Type B pancreatic cell (in vitro differentiated cells): ENCODE data around the gene PDZD4. TPM values are rescaled to one million over a fixed set of nuclear protein-coding genes. Genes with fewer than 3 reads are reported as not detected.
"Not testable (repeated sequence)": the region's sequence is repeated elsewhere in the genome, so short reads cannot be mapped to it uniquely, and the experiment has no call there.

Experiments
- DNase-seq: peaks from one replicate; pipeline ENCODE4 v3.0.0; 2021; ENCODE audit warnings: mixed read lengths; ENCODE audit not compliant: unreplicated experiment; ENCODE audit errors: extremely low spot score
- H3K27ac Mint-ChIP-seq: 2 replicates; pipeline ENCODE4 v1.8.0; 2021; ENCODE audit warnings: mild to moderate bottlenecking, mixed read lengths
- H3K27me3 Mint-ChIP-seq: 2 replicates; pipeline ENCODE4 v1.8.0; 2021; ENCODE audit warnings: mixed read lengths
- H3K36me3 Mint-ChIP-seq: 2 replicates; pipeline ENCODE4 v1.8.0; 2021; ENCODE audit warnings: mixed read lengths
- H3K4me1 Mint-ChIP-seq: one replicate; pipeline ENCODE4 v1.8.0; 2021; ENCODE audit warnings: mixed read lengths; ENCODE audit not compliant: unreplicated experiment
- H3K4me3 Mint-ChIP-seq: 2 replicates; pipeline ENCODE4 v1.8.0; 2021; ENCODE audit warnings: mild to moderate bottlenecking, mixed read lengths
- H3K9me3 Mint-ChIP-seq: 2 replicates; pipeline ENCODE4 v1.8.0; 2021; ENCODE audit warnings: mixed read lengths
- total RNA-seq: library from RNA; stranded (reverse); gene quantifications from 2 replicates; pipeline ENCODE4 v1.2.1, GENCODE V29; 2021; ENCODE audit warnings: low replicate concordance
- TF ChIP-seq, protein P1 (sequence below): fragments of 200-600 bp; sonication (generic); conservative IDR thresholded peaks from 2 replicates; pipeline ENCODE4 v1.5.0; 2021; ENCODE audit warnings: antibody characterized with exemption, mild to moderate bottlenecking

The PDZD4 gene
- total RNA-seq, 1 donor from 2014 or later: 23.9 TPM

DNA sequence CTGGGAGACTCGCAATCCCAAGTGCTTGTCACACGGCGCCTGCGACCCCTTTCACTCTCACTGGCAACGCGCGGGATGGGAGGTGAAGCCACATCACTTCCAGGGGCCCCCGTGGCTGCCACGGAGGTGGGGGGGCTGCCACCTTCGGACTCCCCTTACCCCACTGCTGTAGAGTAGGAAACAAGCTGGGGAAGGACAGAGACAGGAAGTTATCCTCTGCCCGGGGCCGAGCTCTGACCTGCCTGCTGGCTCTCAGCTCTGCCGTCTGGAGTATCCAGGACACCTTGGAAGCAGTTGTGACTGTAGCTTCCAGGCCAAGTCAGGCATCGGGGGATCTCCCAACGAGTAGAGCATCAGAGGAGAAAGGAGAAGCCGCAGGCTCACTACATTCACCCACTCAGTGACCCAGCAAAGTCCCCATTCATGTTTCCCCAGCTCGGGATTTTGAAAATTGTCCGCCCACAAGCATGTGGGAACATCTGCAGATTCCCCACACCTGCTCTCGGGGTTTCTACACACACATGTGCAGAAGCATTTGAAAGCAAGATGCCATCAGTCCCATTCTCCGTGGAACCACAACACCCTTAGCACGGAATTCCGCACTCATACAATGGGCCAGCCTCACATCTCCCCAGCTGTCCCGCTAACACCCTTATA is 10.8 kb downstream of the PDZD4 start:
- DNase-seq: no peak
- H3K4me1 Mint-ChIP-seq: no peaks in the 10 kb centered on the region
- H3K27ac Mint-ChIP-seq: peak overlapping the region; percentile 13
- H3K36me3 Mint-ChIP-seq: no peaks in the 10 kb centered on the region
- peaks cover 7% of the 10 kb centered on the region for H3K9me3 Mint-ChIP-seq
- TF ChIP-seq, protein P1, sequence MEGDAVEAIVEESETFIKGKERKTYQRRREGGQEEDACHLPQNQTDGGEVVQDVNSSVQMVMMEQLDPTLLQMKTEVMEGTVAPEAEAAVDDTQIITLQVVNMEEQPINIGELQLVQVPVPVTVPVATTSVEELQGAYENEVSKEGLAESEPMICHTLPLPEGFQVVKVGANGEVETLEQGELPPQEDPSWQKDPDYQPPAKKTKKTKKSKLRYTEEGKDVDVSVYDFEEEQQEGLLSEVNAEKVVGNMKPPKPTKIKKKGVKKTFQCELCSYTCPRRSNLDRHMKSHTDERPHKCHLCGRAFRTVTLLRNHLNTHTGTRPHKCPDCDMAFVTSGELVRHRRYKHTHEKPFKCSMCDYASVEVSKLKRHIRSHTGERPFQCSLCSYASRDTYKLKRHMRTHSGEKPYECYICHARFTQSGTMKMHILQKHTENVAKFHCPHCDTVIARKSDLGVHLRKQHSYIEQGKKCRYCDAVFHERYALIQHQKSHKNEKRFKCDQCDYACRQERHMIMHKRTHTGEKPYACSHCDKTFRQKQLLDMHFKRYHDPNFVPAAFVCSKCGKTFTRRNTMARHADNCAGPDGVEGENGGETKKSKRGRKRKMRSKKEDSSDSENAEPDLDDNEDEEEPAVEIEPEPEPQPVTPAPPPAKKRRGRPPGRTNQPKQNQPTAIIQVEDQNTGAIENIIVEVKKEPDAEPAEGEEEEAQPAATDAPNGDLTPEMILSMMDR: no peak
- no peaks in the 10 kb centered on the region for H3K27me3 Mint-ChIP-seq
- peak overlapping the region; percentile 65 for H3K4me3 Mint-ChIP-seq

DNA sequence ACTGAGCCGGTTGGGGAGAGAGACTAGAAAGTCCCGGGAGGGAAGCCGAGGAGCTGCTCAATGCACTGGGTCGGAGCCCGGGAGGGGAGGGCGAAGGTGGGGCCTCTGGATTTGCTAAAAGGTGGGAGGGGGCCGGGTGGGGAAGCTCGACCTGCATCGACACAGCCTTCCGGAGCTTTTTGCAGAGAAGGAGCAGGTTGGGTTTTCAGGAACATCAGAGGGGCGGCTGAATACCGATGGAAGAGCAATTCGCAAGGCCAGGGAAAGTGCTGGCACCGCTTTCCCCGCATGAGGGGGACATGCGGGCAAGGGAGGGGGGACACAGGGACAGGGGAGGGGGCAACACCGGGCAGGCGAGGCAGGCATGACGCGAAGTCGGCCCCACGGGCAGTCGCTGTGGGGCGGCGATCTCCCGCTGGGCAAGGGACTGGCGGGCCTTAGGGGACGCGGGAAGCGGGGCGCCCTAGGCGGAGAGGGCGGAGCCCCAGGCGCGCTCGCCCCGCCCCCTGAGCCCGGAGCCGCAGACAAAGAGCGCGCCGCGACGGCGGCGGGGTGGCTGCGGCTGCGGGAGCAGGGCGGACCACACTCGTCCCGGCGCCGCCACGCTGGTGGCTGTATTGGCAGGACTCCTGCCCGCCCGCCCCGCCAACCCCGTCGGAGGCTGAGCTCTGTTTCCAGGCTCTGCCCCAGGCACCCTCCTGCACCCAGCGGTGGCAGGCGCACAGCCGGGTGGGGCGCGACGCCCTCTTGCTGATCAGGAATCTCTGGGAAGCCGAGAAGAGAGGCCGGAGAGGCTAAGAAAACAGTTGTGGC is 11.6 kb downstream of the PDZD4 start:
- peaks cover 7% of the 10 kb centered on the region for H3K9me3 Mint-ChIP-seq
- H3K27ac Mint-ChIP-seq: peak overlapping the region; percentile 13
- H3K36me3 Mint-ChIP-seq: no peaks in the 10 kb centered on the region
- DNase-seq: peak; percentile 73
- H3K4me3 Mint-ChIP-seq: peak overlapping the region; percentile 65
- TF ChIP-seq, protein P1: no peak
- H3K4me1 Mint-ChIP-seq: no peaks in the 10 kb centered on the region
- H3K27me3 Mint-ChIP-seq: no peaks in the 10 kb centered on the region

GRCh38 chrX:153818064-153818463 is 12.3 kb downstream of the PDZD4 start:
- H3K27ac Mint-ChIP-seq, H3K9me3 Mint-ChIP-seq, DNase-seq, H3K36me3 Mint-ChIP-seq, H3K27me3 Mint-ChIP-seq, H3K4me1 Mint-ChIP-seq: not testable (repeated sequence)
- peak overlapping the region; percentile 9 for H3K4me3 Mint-ChIP-seq

DNA sequence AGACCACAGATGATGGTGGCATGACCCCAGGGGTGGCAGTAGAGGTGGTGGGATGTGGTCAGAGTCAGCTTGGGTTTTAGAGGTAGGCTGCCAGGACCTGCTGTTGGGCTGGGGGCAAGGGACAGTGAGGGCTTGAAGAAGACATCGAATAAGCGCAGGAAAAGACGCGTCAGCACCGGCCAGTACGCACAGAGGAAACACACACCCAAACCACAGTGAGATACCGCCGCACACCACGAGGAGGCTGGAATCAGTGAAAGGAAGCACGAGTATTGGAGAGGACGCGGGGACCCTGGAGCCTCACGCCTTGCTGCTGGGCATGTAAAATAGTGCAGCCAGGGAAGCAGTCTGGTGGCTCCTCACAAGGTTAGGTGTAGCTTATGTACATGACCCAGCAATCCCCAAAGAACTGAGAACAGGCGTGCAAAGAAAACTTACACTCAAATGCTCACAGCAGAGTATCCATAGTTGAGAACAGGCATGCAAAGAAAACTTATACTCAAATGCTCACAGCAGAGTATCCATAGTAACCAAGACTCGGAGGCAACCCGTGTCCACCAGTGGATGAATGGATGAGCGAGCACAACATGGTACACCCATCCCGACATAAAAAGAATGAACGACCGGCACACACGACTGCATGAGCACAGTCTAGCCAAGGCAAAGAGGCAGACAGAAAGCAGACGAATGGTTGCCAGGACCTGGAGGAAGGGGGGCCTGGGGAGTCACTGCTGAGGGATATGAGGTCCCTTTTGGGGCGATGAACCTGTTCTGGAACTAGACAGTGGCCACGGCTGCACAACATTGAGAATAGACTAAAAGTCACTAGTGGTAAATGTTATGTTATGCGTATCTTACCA is 13.3 kb downstream of the PDZD4 start:
- Mint-ChIP-seq H3K4me1 (no peaks in the 10 kb centered on the region), H3K27ac (no peak overlapping the region), H3K36me3 (no peaks in the 10 kb centered on the region), H3K27me3 (peaks cover 6% of the 10 kb centered on the region), H3K9me3 (peaks cover 7% of the 10 kb centered on the region), H3K4me3 (peak overlapping the region; percentile 40)
- TF ChIP-seq, protein P1: no peak
- DNase-seq: no peak

DNA sequence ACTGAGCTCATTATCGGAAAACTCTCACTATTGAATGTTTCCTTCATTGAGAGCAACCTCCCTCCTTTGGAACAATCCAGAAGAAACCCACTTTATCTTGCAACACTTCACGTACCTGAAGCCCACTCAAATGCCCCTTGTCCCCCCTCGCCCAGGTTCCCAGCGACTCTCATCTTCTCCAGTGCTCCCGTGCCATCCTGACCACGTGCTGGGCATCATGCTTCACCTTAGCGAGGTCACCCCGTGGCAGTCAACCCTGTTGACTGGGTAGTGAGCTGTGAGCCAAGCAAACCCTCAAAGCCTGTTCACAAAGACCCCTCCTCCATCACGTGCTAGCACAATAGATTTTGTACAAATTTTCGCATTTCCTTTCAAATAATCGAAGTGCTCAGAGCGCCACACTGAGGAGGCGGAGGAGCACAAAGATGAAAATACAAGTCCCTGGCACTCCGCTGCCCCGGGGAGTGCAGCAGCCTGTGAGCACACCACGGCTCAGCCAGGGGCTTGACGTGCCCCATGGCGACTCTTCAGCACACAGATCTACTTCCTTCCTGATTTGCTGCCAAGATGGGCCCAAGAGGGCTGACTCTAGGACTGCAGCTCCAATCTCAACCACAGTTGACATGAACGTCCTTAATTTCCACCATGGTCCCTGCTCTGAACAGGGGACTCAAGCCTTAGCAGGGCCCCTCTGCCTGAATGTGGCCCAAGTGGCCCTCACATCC is 15.6 kb downstream of the PDZD4 start:
- Mint-ChIP-seq H3K27me3 (peaks cover 6% of the 10 kb centered on the region), H3K27ac (no peak overlapping the region), H3K4me1 (no peaks in the 10 kb centered on the region), H3K4me3 (no peak overlapping the region), H3K36me3 (no peaks in the 10 kb centered on the region), H3K9me3 (peaks cover 7% of the 10 kb centered on the region)
- TF ChIP-seq, protein P1: no peak
- no peak for DNase-seq
